Measurements from ENCODE around the gene CFAP126.
"Not testable (repeated sequence)": the region's sequence is repeated elsewhere in the genome, so short reads cannot be mapped to it uniquely, and the experiment has no call there.

The CFAP126 gene

GRCh38 chr1:161382214-161383019 is 14.7 kb upstream of the CFAP126 start:
- no peak for DNase-seq (ENCODE audit: low read depth in 3 of 3, low spot score in 1 of 3)

- DNase-seq (ENCODE audit: low read depth in 3 of 3, low spot score in 1 of 3), result no peak
Observed at GRCh38 chr1:161381707-161382106, 14.0 kb upstream of the CFAP126 start.

GRCh38 chr1:161379071-161379470 is 11.4 kb upstream of the CFAP126 start:
- no peak for DNase-seq (ENCODE audit: low read depth in 3 of 3, low spot score in 1 of 3)

- DNase-seq (ENCODE audit: low read depth in 3 of 3, low spot score in 1 of 3), result no peak
Observed at GRCh38 chr1:161378014-161378413, 10.3 kb upstream of the CFAP126 start.

DNA sequence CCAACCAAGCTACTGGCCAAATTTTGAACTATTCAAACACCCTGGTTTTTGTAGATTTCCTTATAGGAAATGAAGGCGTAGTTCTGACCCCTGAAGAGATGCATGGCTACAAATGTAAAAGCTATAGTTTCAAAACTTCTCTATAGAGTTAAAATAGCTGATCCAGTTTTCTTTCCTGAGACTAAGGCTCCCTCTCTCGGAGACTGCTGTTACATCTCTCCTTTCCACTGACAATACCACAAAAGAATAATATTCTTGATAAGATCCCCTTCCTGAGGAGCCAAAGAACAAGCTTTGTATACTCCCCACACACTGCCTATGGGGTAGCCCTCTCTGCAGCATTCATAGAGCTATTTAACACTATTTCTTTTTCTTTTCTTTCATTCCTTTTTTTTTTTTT is 6.7 kb upstream of the CFAP126 start:
- no peak for DNase-seq (ENCODE audit: low read depth in 3 of 3, low spot score in 1 of 3)

GRCh38 chr1:161373442-161373841 is 5.8 kb upstream of the CFAP126 start:
- DNase-seq (ENCODE audit: low read depth in 3 of 3, low spot score in 1 of 3), result no peak

GRCh38 chr1:161365207-161365606 is 2.5 kb downstream of the CFAP126 start:
- DNase-seq (ENCODE audit: low read depth in 3 of 3, low spot score in 1 of 3), result no peak

DNA sequence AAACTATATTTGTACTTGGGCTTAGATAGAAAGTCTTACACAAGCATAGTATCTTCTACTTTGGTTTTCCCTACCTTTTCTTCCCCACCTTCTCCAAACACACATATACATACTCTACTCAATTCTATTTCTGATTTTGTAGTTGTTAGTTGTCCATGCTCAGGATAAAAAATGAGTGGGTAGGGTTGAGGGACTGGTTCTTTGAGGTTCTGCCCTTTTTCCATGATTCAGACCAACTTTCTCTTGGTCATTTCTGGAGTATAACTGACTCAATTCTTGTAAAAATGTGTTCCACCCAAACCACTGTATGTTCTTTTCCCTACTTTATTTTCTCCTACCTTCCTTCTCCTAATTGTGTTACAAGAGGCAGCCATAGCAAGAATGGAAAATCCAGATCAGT is 3.3 kb downstream of the CFAP126 start:
- DNase-seq (ENCODE audit: low read depth in 3 of 3, low spot score in 1 of 3), result no peak

DNA sequence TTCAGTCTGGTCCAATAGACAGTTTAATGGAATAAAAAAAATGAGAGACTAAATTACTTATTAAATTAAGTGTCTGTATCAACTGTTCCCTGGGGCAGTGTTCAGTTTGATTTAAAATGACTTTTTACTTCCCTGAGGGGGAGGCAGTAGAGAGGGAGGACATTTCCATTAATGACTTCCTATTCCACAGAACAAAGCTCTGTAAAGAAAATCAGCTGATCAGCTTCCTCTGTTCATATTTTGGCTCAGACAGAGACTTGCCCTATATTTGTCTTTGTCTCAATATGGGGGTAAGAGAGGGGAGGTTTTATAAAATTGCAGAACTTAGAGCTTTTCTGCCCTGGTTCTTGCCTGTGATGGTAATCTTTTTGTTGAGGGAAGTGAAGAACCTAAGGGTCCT is 8.4 kb downstream of the CFAP126 start:
- no peak for DNase-seq (ENCODE audit: low read depth in 3 of 3, low spot score in 1 of 3)

DNA sequence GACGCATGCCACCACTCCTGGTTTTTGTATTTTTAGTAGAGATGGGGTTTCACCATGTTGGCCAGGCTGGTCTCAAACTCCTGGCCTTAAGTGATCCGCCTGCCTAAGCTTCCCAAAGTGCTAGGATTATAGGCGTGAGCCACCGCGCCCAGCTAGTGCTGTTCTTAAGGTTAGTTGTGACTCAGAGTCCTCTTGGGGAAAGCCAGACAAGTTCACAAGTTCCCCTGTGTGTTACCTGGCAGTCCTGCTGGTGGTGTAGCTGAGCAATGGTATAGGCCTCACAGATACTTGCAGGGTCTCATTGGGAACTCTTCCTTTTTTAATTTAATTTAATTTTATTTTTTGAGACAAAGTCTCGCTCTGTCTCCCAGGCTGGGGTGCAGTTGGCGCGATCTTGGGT is 10.6 kb downstream of the CFAP126 start:
- DNase-seq (ENCODE audit: low read depth in 3 of 3, low spot score in 1 of 3), result no peak

- no peak for DNase-seq (ENCODE audit: low read depth in 3 of 3, low spot score in 1 of 3)
Observed at GRCh38 chr1:161351482-161351881, 16.2 kb downstream of the CFAP126 start.

GRCh38 chr1:161350671-161351070 is 17.0 kb downstream of the CFAP126 start:
- DNase-seq (ENCODE audit: low read depth in 3 of 3, low spot score in 1 of 3), result no peak

GRCh38 chr1:161342821-161343220 is 24.9 kb downstream of the CFAP126 start:
- DNase-seq (ENCODE audit: low read depth in 3 of 3, low spot score in 1 of 3), result no peak

- DNase-seq (ENCODE audit: low read depth in 3 of 3, low spot score in 1 of 3), result no peak
Observed at GRCh38 chr1:161342177-161342576, 25.5 kb downstream of the CFAP126 start.

DNA sequence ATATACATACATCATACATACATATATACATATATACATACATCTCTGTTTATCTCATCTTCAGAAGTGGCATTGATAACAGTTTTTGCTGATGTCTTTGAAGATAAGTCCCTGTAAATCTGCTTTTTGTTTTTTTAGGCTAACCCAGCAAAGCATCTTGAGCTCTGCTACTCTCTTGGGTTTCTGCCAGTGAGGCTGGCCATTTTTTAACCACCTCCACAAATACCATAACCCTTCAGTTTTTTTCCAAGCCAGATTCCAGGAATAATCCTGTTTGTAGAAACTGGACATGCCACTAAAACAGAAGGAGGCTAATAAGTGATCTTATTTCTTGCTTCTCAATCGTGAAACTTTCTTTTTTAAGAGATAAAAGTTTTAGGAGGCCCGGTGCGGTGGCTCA is 31.9 kb downstream of the CFAP126 start:
- no peak for DNase-seq (ENCODE audit: low read depth in 3 of 3, low spot score in 1 of 3)

DNA sequence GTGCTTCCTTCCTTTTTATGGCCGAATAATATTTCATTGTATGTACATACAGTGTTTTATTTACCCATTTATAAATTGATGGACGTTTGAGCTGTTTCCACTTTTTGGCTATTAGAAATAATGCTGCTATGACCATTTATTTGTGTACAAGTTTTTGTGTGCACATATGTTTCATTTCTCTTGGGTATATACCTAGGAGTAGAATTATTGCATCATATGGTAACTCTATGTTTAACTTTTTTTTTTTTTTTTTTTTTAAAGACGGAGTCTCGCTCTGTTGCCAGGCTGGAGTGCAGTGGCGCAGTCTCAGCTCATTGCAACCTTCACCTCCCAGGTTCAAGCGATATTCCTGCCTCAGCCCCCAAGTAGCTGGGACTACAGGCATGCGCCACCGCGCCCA is 34.5 kb downstream of the CFAP126 start:
- DNase-seq (ENCODE audit: low read depth in 3 of 3, low spot score in 1 of 3), result no peak

GRCh38 chr1:161330346-161330745 is 37.3 kb downstream of the CFAP126 start:
- DNase-seq (ENCODE audit: low read depth in 3 of 3, low spot score in 1 of 3), result no peak

GRCh38 chr1:161324020-161324419 is 43.7 kb downstream of the CFAP126 start:
- no peak for DNase-seq (ENCODE audit: low read depth in 3 of 3, low spot score in 1 of 3)

DNA sequence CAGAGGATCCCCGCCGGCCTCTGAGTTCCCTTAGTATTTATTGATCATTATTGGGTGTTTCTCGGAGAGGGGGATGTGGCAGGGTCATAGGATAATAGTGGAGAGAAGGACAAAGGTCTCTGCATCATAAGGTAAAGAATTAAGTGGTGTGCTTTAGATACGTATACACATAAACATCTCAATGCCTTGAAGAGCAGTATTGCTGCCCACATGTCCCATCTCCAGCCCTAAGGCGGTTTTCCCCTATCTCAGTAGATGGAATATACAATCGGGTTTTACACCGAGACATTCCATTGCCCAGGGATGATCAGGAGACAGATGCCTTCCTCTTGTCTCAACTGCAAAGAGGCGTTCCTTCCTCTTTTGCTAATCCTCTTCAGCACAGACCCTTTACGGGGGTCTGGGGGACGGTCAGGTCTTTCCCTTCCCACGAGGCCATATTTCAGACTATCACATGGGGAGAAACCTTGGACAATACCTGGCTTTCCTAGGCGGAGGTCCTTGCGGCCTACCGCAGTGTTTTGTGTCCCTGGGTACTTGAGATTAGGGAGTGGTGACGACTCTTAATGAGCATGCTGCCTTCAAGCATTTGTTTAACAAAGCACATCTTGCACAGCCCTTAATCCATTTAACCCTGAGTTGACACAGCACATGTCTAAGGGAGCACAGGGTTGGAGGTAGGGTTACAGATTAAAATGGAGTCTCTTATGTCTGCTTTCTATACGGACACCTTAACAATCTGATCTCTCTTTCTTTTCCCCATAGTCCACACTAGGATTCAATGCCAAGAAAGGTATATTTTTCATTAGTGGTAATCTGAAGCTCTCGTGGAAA is 51.6 kb downstream of the CFAP126 start:
- not testable (repeated sequence) for DNase-seq (ENCODE audit: low read depth in 3 of 3, low spot score in 1 of 3)
